CD4-positive, alpha-beta T cell treated with Interleukin-4 for 4 hours (primary cell): ENCODE results near the gene DGCR8.

Experiments used
- DNase-seq: peaks from one replicate; pipeline ENCODE4 v3.0.0-alpha.2; 2020

DGCR8 gene

GRCh38 chr22:20111689-20112622, 31.9 kb downstream of the DGCR8 start:
- DNase-seq: no peak

GRCh38 chr22:20112623-20113511, 32.8 kb downstream of the DGCR8 start:
- no peak for DNase-seq

DNA sequence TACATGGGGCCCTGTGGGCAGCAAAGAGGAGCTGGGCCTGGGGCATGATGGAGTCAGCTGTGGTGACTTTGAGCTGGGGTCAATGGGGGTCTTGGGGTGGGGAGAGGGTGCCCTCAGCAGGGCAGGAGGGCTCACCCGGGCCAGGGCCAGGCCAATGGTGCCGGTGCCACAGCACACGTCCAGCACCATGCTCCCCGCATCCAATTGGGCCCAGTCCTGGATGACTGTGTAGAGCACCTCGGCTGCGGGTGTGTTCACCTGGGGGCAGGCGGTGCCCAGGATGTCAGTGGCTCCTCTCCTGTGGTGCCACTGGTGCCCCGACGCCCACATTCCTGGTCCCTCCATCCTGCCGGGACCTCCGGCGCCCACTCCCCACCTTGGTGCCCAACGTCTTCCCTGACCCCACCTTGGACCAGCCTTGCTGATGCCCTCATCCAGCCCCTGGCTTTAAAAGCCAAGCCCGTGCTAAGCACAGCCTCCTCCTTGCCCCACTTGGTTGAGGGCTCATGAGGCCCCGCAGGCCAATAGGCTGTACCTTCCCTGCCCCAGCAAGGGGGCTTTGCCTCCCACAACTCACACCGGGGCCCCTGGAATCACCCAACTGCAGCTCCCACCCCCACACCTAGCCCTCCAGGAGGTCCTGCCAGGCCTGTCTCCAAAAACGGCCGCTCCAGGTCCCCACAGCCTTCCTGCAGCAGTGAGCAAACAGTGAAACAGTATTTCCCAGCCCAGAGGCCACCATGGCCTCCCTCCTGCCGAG, 33.7 kb downstream of the DGCR8 start:
- no peak for DNase-seq

- no peak for DNase-seq
Measured at GRCh38 chr22:20114506-20115475, 34.8 kb downstream of the DGCR8 start.

GRCh38 chr22:20115691-20116375, 35.8 kb downstream of the DGCR8 start, which contains the start of gene RANBP1:
Gene RANBP1, plus strand, starts transcription at chr22:20116104. Its CDS starts 81 bp downstream, at chr22:20116185.
- DNase-seq: no peak

GRCh38 chr22:20116376-20116950, 36.4 kb downstream of the DGCR8 start:
- DNase-seq: no peak

- peak; percentile 98 for DNase-seq
Measured at GRCh38 chr22:20116951-20117632, 37.1 kb downstream of the DGCR8 start, which contains the start of gene TRMT2A. Gene TRMT2A, minus strand, starts transcription at chr22:20117226. Its CDS starts 320 bp downstream, at chr22:20116906.

DNA sequence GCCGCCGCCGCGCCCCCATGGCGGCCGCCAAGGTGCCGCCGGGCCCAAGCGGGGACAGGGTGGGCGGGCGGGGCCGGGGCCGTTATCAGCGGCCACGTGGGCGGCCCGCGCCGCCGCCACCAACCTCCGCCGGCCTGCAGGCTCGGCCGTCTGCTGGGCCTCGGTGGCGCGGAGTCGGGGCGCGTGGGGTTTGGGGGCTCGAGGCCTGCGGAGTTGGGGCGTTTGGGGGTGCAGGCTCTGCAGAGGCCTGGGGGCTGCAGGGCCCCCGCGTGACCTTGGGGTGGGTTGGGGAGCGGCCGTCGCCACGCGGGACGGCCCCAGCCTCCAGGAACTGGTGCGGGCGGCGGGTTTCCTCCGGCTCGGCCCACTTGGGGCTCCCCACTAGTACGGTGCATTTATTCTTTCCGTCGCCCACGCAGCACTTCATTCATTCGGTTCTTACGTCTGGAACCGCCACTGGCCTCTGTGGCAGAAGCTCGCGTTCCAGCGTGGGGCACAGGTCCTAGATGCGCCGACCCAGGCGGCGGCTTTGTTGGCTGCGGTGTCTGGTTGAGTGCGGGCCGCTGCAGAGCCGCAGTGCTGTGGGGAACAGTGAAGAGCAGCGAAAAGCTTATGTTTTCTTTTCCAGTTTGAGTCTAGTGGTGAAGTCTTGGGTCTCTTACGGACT, 37.7 kb downstream of the DGCR8 start:
- DNase-seq: peak; percentile 34

DNA sequence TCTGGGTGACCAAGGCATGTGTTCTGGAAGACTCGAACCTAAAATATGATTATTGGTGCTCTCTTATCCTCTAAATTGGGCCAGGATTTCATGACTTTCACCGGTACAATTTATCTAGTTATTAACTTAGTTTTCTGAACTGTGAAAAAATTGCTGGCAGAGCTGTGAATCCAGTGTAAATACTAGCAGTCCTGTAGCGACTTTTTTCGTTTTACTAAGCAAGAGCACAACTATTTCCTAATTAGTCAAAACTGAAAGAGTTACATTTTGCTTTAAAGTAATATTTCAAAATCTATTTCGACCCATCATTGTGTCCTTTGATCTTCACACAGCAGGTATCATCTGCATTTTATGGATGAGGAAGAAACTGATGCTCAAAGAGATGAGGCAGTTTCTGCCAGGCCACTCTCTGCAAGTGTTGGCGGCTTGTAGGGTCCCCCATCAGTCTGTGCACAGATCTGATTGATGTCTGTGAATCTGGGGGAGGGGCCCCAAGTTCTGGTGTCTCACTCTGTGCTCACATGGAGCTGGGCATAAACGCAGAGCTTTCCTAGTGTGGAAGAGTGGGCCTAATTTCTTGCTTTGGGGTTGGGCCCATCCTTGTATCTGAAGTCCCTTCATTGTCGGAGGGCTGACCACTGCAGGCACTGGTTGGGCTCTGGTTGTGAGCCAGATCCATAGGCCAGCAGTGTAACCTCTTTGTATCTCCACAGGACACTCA, 38.4 kb downstream of the DGCR8 start:
- no peak for DNase-seq

DNA sequence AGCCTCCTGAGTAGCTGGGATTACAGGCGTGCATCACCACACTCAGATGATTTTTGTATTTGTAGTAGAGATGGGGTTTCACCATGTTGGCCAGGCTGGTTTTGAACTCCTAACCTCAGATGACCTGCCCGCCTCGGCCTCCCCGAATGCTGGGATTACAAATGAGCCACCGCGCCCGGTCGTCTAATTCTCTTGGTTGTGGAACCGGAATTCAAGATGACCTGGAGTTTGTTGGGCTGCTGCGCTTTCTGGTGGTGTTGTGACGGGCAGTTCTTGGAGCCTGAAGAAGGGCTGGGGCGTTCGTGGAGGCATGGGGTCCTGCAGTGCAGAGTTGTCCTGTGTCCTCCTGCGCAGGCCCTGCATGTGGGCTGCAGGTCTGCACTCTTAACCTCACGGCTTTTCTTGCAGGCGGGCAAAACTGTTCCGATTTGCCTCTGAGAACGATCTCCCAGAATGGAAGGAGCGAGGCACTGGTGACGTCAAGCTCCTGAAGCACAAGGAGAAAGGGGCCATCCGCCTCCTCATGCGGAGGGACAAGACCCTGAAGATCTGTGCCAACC, 41.9 kb downstream of the DGCR8 start:
- no peak for DNase-seq

- DNase-seq: no peak
Measured at GRCh38 chr22:20123366-20124082, 43.5 kb downstream of the DGCR8 start.

DNA sequence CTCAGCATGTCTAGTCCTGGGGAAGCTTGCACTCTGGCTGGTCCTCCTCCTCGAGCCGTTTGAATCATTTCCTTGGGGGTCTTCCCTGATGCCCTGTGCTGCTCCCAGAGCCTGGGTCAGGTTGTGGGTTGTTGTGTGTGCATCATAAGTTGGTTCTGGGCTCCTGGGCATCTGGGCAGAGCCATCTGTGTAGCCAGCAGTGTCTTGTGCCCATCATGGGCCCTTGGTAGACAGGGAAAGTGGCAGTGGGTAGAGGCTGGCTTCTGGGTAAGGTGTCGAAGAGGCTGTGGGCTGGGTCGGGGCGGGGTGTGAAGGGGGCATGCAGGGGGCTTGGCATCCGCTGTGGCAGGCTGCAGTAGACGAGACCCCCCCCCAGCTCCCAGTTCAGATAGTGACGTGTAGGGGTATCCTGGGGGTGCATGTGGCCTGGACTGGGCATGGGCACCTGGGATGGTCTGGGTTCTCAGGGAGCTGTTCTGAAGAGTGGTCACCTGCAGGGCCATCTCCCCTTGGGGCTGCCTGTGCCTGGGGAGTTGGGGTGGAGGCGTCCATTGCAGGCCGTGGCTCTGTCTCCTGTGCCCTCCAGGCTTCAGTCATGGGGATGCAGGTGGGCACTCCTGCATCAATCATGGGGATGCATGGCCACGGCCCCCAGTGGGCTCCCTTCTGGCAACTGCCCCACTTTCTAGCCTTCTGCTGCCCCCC, 44.2 kb downstream of the DGCR8 start:
- DNase-seq: no peak

GRCh38 chr22:20125201-20126174, 45.4 kb downstream of the DGCR8 start:
- no peak for DNase-seq

DNA sequence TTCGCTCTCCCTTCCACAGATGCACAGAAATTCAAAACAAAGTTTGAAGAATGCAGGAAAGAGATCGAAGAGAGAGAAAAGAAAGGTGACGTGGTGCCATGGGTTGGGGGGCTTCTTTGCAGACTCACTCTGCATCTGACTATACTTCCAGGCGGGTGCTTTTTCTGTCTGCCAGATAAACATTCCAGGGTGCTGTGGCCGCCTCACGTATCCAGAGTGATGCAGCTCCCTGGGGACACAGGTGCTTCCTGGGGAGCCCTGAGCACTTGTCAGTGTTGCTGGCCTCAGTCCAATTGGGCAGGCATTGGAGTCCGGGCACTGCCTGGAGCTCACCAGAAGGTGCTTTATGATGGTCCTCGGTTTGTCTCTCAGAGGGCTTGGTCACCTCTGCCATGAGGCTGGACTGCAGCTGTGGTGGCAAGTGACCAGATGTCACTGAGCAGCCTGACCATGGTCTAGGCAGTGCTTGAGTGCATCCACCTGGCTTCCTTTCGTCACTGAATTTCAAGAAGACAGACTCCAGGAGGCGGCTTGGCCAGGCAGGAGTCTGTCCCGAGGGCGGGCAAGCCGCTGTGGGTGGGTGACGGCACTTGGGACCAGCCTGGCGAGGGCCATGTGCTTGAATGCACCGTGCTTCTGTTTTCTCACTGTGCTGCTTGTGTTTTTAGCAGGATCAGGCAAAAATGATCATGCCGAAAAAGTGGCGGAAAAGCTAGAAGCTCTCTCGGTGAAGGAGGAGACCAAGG, 46.4 kb downstream of the DGCR8 start:
- DNase-seq: no peak
